GM19239 (cell line): ENCODE results near the gene ABCC10.
"Not testable (repeated sequence)": the region's sequence is repeated elsewhere in the genome, so short reads cannot be mapped to it uniquely, and the experiment has no call there.

ENCODE experiments used
- DNase-seq: peaks from one replicate; pipeline ENCODE4 v3.0.0; 2011; ENCODE audit warnings: low spot score; ENCODE audit not compliant: insufficient read length
- FAIRE-seq: peaks from 2 replicates; lab custom pipeline; 2011; peaks lifted over from hg19 to GRCh38; lab: Jason Lieb, UNC

ABCC10 gene

GRCh38 chr6:43461936-43462335 lies 34.6 kb downstream of the ABCC10 start:
- no peak for DNase-seq

GRCh38 chr6:43464337-43464736 lies 37.0 kb downstream of the ABCC10 start:
- DNase-seq (no peak), FAIRE-seq (no peak)

More at GRCh38 chr6:43461936-43462335, 34.6 kb downstream of the ABCC10 start:
- FAIRE-seq, result no peak

DNA sequence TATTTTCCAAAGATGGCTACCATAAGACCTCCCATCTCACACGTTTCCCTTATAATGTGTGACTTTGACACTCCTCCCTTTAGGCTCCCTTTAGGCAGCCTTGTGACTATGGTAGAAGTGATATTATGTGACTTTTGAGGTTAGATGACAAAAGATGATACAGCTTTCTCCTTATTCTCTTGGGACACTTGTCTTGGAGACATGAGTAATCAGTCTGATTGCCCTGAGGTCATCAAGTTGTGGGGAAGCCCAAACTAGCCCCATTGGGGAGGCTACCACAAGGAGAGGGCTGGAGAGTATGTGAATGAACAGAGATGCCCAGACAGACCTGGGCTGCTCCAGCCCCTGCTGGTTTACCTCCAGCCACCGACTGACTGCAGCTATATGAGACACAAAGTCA lies 38.6 kb downstream of the ABCC10 start:
- FAIRE-seq (no peak), DNase-seq (no peak)

DNA sequence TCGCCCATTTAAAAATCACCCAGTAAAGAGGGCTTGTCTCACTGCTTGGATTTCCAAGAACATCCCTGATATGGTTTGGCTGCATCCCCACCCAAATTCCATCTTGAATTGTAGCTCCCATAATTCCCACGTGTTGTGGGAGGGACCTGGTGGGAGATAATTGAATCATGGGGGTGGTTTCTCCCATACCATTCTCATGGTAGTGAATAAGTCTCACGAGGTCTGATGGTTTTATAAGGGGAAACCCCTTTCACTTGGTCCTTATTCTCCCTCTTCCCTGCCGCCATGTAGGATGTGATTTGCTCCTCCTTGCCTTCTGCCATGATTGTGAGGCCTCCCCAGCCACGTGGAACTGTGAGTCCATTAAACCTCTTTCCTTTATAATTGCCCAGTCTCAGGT lies 39.9 kb downstream of the ABCC10 start:
- DNase-seq, FAIRE-seq: not testable (repeated sequence)

DNA sequence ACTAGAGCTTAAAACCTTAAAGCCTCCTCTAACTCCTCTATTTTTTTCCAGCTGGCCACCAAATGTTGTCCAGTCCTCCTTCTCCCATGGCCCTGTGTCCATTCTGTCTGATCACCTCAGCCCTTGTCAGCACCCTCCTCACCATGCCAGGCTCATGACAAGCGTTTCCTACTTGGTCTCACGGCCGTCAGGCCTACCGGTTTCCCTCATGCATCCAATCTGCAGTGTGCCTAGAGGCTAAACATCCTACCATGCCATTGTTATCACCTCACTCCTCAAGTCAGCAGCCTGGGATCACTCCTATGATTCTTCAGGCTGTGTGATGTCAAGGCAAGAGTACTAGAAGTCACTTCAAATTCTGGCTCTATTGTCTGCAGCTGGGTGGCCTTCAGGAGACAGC lies 40.4 kb downstream of the ABCC10 start:
- DNase-seq, result no peak
- FAIRE-seq, result no peak

DNA sequence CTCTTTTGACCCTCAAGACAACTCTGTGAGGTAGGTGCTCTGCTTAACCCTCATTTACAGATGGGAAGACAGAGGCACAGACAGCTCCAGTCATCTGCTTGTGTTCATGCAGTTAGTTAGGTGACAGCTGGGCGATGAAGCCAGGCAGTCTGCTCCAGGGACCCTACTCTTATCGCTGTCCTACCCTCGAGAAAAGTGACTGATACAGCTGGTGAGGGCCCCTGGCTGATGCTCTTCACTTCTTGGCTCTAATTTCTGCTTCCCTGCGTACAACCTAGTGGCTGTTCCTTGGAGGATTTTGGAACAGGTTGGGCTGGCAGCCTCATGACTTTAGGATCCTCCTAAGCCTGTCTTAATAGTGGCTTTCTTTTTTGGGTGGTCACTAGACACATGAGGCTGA lies 40.9 kb downstream of the ABCC10 start:
- no peak for FAIRE-seq

DNA sequence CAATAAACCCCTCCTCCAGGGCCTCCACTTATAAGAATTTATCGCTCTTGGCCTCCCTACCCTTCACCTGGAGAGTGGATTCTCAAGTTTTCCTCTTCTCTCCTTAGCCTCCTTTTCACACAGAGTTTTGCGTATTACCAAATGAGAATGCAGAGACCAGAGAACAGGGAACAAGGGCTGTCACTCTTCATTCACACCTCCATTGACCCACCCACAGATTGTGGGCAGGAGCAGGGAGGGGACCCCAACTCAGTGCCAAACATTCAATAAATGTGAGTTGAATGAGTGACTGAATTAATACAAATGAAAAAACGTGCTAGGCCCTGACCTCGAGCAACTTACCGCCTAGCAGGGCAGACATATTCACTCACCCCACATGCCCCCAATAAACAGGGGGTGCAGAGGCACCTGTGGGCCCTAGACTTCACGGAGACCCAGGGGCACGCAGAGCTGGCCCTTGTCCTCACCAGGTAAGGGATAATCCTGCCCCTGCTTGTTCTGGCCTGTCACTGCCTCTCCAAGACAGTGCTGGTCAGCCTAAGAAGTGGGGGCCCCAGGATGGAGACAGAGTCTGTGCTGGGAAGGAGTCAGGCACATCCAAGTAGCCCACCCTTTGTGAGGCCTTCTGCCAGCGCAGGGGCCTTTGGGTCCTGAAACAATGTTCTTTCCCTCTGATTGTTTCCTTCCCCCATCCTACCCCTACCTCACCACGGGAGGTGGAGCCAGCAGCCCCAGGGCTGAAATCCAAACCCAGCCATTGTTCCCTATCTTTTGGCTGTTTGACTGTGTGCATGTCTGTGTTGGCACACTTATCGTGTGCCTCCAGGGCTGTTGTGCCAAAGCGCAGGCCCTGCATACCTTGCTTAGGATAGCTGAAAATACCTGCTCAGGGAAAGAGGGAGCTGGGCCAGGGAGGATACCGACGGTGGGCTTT lies 41.7 kb downstream of the ABCC10 start:
- no peak for FAIRE-seq
- DNase-seq, result no peak

More for the DNA sequence above, 40.9 kb downstream of the ABCC10 start:
- no peak for DNase-seq

DNA sequence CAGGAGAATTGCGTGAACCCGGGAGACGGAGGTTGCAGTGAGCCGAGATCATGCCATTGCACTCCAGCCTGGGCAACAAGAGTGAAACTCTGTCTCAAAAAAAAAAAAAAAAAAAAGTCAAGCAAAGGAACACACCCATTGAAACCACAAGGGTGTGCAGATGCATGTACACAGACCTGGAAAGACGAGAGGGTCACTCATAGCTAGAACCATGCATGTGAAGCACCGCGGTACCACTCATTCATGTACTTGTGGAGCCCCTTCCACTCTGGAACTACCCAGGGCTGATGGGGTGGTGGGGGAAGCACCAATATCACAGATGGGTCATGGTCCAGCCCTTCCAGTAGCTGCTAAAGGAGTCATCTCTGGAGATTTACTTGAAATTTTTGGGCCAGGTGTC lies 42.6 kb downstream of the ABCC10 start:
- no peak for FAIRE-seq

GRCh38 chr6:43471399-43471798 lies 44.1 kb downstream of the ABCC10 start:
- FAIRE-seq (no peak), DNase-seq (no peak)

More for the DNA sequence above, 42.6 kb downstream of the ABCC10 start:
- no peak for DNase-seq

DNA sequence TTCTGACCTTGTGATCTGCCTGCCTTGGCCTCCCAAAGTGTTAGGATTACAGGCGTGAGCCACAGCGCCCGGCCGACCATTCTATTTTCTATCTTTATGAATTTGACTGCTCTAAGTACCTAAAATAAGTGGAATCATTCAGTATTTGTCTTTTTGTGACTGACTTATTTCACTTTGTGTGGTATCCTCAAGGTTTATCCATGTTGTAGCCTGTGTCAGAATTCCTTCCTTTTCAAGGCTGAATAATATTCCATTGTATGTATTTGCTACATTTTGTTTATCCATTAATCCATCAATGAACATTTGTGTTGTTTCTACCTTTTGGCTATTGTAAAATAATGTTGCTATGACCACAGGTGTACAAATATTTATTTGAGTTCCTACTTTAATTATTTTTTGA lies 45.2 kb downstream of the ABCC10 start:
- no peak for DNase-seq

GRCh38 chr6:43475516-43475915 lies 48.2 kb downstream of the ABCC10 start:
- FAIRE-seq (no peak), DNase-seq (no peak)

More for the DNA sequence above, 45.2 kb downstream of the ABCC10 start:
- no peak for FAIRE-seq

- DNase-seq, result no peak
- FAIRE-seq, result no peak
These were observed 49.4 kb downstream of the ABCC10 start for GRCh38 chr6:43476746-43477145.

DNA sequence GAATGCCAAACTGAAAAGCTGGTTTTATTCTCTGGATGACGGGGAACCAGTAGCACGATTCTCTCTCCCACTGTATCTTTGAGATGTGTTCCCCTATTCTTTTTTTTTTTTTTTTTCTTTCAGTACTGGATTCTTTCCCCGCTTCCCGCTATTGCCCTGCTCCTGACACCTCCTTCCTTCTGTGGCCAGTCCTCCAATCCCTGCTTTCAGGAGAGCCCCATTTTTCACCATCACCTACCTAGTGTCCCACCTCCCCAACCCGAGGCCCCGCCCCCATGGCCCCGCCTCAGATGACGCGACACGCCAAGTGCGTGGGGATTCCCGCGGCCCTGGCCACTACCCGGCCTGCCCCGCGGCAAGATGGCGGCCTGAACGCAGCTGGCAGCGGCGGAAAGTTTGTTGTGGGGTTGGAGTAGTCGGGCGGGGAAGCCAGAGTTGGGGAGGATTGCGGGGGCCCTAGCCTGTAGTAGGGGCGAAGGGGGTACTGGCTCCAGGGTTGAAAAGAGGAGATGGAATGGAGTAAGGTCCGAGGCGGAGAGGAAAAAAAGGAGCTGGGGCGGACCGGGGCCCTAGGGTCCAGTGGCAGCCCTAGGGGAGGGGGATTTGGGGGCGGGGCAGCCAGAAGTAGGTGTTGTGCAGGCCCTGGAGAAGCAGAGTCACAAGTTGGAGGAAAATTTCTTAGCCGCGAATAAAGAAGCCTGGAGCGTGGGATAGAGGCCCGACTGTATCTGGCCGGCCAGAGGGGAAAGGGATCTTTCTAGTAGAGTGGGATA lies 50.1 kb downstream of the ABCC10 start, which contains the start of gene TJAP1:
Gene TJAP1 (plus strand): TSS at position 336 of the 773 bp plus-strand sequence. CDS start 21,432 bp downstream, outside the sequence.
- DNase-seq, result peak; percentile 87
- peak; percentile 90 for FAIRE-seq

DNA sequence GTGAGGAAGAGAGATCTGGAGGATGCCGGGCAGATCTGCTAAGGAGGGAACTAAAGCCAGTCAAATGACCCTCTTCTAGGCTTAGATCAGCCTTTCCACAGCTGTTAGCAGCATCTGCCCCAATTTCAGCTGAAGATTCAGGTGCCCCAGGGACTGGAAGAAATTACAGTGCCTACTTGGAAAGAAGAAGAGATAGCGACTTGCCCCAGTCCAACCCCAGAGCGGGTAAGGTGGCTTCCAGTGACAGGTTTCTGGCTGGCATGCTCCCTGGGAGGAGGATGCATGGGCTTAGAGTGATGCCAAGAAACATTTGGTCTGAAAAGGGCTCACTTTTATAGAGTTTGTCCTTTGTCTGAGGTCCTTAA lies 50.6 kb downstream of the ABCC10 start:
- peak; percentile 48 for FAIRE-seq
- no peak for DNase-seq

DNA sequence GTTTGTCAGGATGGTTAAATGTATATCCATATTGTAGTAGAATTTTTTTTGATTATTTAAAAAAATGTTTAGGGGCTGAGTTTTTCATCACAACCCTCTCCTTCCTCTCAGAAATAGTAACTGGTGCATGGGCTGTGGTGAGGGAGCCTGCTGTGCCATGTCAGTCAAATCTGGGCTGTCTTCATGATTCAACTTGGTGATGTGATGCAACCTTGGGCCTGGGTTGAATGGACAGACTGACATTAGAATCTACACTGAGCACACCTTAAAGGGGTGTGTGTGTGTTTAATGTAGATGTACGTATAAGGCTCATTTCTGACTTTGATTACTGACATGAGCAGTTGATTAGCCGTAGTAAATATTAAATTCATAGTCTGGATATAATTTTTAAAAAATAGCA lies 53.7 kb downstream of the ABCC10 start:
- DNase-seq (no peak), FAIRE-seq (no peak)

GRCh38 chr6:43481591-43482236 lies 54.4 kb downstream of the ABCC10 start:
- DNase-seq, result no peak
- FAIRE-seq, result no peak

DNA sequence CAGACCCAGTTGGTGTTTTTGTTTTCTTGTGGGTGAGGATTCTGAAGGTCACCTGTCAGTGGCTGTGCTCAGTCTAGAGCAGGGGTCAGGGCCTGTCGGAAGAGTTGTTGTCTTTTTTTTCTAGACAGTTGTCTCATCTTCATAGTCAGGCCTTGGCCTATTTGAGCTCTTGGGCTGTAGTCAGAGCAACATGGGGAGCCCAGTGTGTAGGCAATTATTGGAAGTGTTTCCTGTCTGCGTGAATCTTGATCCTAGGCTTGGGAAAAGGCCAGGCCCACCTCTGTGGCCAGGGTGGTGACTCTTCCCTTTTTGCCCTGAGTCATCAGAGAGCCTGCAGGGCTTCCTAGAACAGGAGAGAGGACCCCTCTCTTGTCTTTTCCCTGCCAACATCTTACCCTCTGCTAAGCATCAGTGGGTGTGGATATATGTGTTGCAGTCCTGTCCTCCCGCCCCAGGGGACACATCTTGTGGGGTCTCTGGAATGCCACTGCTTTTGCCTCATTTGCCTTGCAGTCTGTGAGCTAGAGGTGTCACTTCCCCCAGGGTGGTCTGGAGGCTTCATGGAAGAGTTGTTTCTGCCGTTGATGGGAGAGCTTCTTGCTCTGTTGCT lies 61.4 kb downstream of the ABCC10 start:
- DNase-seq (no peak), FAIRE-seq (no peak)

GRCh38 chr6:43489277-43490072 lies 62.1 kb downstream of the ABCC10 start:
- FAIRE-seq (no peak), DNase-seq (no peak)

DNA sequence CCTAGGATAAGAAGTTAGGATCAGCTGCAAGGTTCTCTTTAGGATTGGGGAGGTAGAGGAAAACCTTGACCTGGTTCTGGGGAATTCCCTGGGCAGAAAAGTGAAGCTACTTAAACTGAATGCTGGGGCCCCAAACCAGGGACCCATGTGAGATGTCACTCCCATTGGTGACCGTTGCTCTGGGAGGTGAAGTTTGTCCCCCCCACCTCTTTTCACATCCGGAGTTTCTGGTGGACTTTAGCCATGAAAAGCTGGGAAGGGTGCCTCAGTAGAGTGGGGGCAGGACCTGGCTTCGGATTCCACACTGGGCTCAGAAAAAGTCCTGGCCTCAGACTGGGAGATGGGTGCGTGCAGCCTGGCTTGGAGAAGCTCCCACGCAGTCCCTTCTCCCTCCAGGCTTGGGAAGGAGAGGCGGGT lies 63.2 kb downstream of the ABCC10 start:
- FAIRE-seq (no peak), DNase-seq (no peak)
